GM12892 (cell line): Measurements from ENCODE around the gene IL20RA.

Source experiments
- POLR2A ChIP-seq: IDR thresholded peaks from 2 replicates; pipeline ENCODE4 v1.6.1; 2011; ENCODE audit warnings: low read depth, low read length, control low read depth
- POLR2AphosphoS5 ChIP-seq: IDR thresholded peaks from 2 replicates; pipeline ENCODE4 v1.6.1; 2011; ENCODE audit warnings: low read depth, low read length, control low read depth

DNA sequence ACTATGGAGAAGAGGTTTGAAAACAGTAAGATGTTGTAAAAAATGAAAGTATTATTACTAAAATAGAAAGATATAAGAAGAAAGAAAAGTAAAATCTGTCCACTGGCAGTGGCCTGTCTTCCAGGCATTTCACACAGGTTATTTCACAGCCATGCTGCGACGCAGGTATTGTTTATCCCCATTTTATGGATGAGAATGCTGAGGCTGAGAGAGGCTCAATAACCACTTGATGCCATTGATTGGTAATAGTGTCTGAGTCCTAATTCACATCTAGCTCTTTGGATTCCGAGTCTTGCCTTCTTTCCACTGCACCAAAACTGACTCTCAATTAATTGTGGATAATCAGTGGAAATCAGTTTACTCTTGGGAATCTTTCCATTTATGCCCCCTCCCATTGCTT is 37.2 kb upstream of the IL20RA start:
- TF ChIP-seq POLR2A, result no peak
- no peak for TF ChIP-seq POLR2AphosphoS5
